ENCODE data around the gene PLA1A.
"Not testable (repeated sequence)": the region's sequence is repeated elsewhere in the genome, so short reads cannot be mapped to it uniquely, and the experiment has no call there.

Gene PLA1A

GRCh38 chr3:119580067-119580760, 17.5 kb upstream of the PLA1A start:
- no peak for DNase-seq

- no peak for DNase-seq
These were observed 15.5 kb upstream of the PLA1A start for GRCh38 chr3:119582178-119582577.

GRCh38 chr3:119585208-119585607, 12.5 kb upstream of the PLA1A start:
- no peak for DNase-seq

- no peak for DNase-seq
These were observed 11.7 kb upstream of the PLA1A start for GRCh38 chr3:119585856-119586570.

- no peak for DNase-seq
These were observed 10.9 kb upstream of the PLA1A start for GRCh38 chr3:119586733-119587172.

- no peak for DNase-seq
These were observed 9.6 kb upstream of the PLA1A start for GRCh38 chr3:119588112-119588511.

GRCh38 chr3:119589102-119589773, 8.4 kb upstream of the PLA1A start:
- no peak for DNase-seq

- DNase-seq = no peak
These were observed 7.0 kb upstream of the PLA1A start for GRCh38 chr3:119590706-119591105.

GRCh38 chr3:119592861-119593260, 4.8 kb upstream of the PLA1A start:
- DNase-seq = no peak

GRCh38 chr3:119594066-119594465, 3.6 kb upstream of the PLA1A start:
- DNase-seq = no peak

- not testable (repeated sequence) for DNase-seq
These were observed 2.8 kb upstream of the PLA1A start for GRCh38 chr3:119594929-119595328.

- DNase-seq = no peak
These were observed 1.9 kb upstream of the PLA1A start for GRCh38 chr3:119595639-119596334.

- DNase-seq = no peak
These were observed 1.3 kb upstream of the PLA1A start for GRCh38 chr3:119596398-119596797.

- DNase-seq = no peak
These were observed 869 bp downstream of the PLA1A start for GRCh38 chr3:119598410-119599098.

GRCh38 chr3:119599558-119600174, 2.0 kb downstream of the PLA1A start:
- no peak for DNase-seq

- DNase-seq = no peak
These were observed 3.0 kb downstream of the PLA1A start for GRCh38 chr3:119600732-119601131.

GRCh38 chr3:119601154-119601553, 3.5 kb downstream of the PLA1A start:
- no peak for DNase-seq

- no peak for DNase-seq
These were observed 5.0 kb downstream of the PLA1A start for GRCh38 chr3:119602676-119603075.

- no peak for DNase-seq
These were observed 7.2 kb downstream of the PLA1A start for GRCh38 chr3:119604878-119605277.

GRCh38 chr3:119608405-119609000, 10.8 kb downstream of the PLA1A start:
- no peak for DNase-seq

- no peak for DNase-seq
These were observed 11.6 kb downstream of the PLA1A start for GRCh38 chr3:119609301-119609700.

- DNase-seq = no peak
These were observed 14.0 kb downstream of the PLA1A start for GRCh38 chr3:119611664-119612063.

All from T1000 (cell line).